ENCODE results near the gene PDIA5.

Gene PDIA5

GRCh38 chr3:123071581-123071980 is 4.8 kb downstream of the PDIA5 start:
- no peak for DNase-seq (ENCODE audit: low read depth)

- DNase-seq (ENCODE audit: low read depth): no peak
Observed at GRCh38 chr3:123072152-123072551, 5.3 kb downstream of the PDIA5 start.

- no peak for DNase-seq (ENCODE audit: low read depth)
Observed at GRCh38 chr3:123072564-123072963, 5.7 kb downstream of the PDIA5 start.

GRCh38 chr3:123075359-123075758 is 8.5 kb downstream of the PDIA5 start:
- DNase-seq (ENCODE audit: low read depth): no peak

GRCh38 chr3:123076112-123076495 is 9.3 kb downstream of the PDIA5 start:
- no peak for DNase-seq (ENCODE audit: low read depth)

GRCh38 chr3:123076496-123077418 is 9.9 kb downstream of the PDIA5 start:
- no peak for DNase-seq (ENCODE audit: low read depth)

- DNase-seq (ENCODE audit: low read depth): no peak
Observed at GRCh38 chr3:123078101-123078500, 11.3 kb downstream of the PDIA5 start.

GRCh38 chr3:123080864-123081562 is 14.2 kb downstream of the PDIA5 start:
- no peak for DNase-seq (ENCODE audit: low read depth)

- no peak for DNase-seq (ENCODE audit: low read depth)
Observed at GRCh38 chr3:123081718-123082369, 15.0 kb downstream of the PDIA5 start.

- no peak for DNase-seq (ENCODE audit: low read depth)
Observed at GRCh38 chr3:123082370-123083065, 15.7 kb downstream of the PDIA5 start.

GRCh38 chr3:123083383-123084124 is 16.7 kb downstream of the PDIA5 start:
- DNase-seq (ENCODE audit: low read depth): no peak

GRCh38 chr3:123084192-123084591 is 17.4 kb downstream of the PDIA5 start:
- DNase-seq (ENCODE audit: low read depth): no peak

GRCh38 chr3:123084738-123085237 is 18.0 kb downstream of the PDIA5 start:
- DNase-seq (ENCODE audit: low read depth): no peak

- no peak for DNase-seq (ENCODE audit: low read depth)
Observed at GRCh38 chr3:123085293-123085931, 18.6 kb downstream of the PDIA5 start.

GRCh38 chr3:123085932-123086627 is 19.3 kb downstream of the PDIA5 start:
- DNase-seq (ENCODE audit: low read depth): no peak

- DNase-seq (ENCODE audit: low read depth): no peak
Observed at GRCh38 chr3:123088387-123088786, 21.6 kb downstream of the PDIA5 start.

- no peak for DNase-seq (ENCODE audit: low read depth)
Observed at GRCh38 chr3:123089611-123090331, 22.9 kb downstream of the PDIA5 start.

- DNase-seq (ENCODE audit: low read depth): no peak
Observed at GRCh38 chr3:123090728-123091531, 24.1 kb downstream of the PDIA5 start.

GRCh38 chr3:123092243-123092642 is 25.4 kb downstream of the PDIA5 start:
- no peak for DNase-seq (ENCODE audit: low read depth)

All from fibroblast of the conjunctiva (primary cell).